Subcutaneous abdominal adipose tissue (tissue), 5 donors: ENCODE measurements around the gene TMC8.

Experiments
- H3K27ac ChIP-seq: one replicate; pipeline ENCODE4 v1.7.0; 2013; ENCODE audit warnings: low read depth, mild to moderate bottlenecking, inconsistent platforms, low read length, moderate library complexity
- H3K27me3 ChIP-seq, 5 donors: one replicate each; pipeline ENCODE4 v1.7.0; 2013; ENCODE audit warnings: low read length in 5 of 5, inconsistent platforms in 1 of 5; ENCODE audit not compliant: control insufficient read depth in 5 of 5, insufficient read depth in 4 of 5
- H3K36me3 ChIP-seq, 5 donors: one replicate each; pipeline ENCODE4 v1.7.0; 2013; ENCODE audit warnings: low read length in 5 of 5; ENCODE audit not compliant: control insufficient read depth in 5 of 5, insufficient read depth in 5 of 5
- H3K4me1 ChIP-seq, 5 donors: one replicate each; pipeline ENCODE4 v1.7.0; 2013; ENCODE audit warnings: low read length in 5 of 5, mild to moderate bottlenecking in 3 of 5, moderate library complexity in 1 of 5; ENCODE audit not compliant: control insufficient read depth in 5 of 5, insufficient read depth in 5 of 5
- H3K4me3 ChIP-seq, 5 donors: one replicate each; pipeline ENCODE4 v1.7.0; 2013; ENCODE audit warnings: low read length in 5 of 5, low read depth in 1 of 5
- H3K9ac ChIP-seq, 5 donors: one replicate each; pipeline ENCODE4 v1.7.0; 2013; ENCODE audit warnings: low read length in 5 of 5, mild to moderate bottlenecking in 4 of 5, moderate library complexity in 3 of 5
- H3K9me3 ChIP-seq, 5 donors: one replicate each; pipeline ENCODE4 v1.7.0; 2013; ENCODE audit warnings: low read length in 5 of 5; ENCODE audit not compliant: control insufficient read depth in 5 of 5
- donor health status: healthy.
- donor health status: healthy.
- donor health status: healthy.
- donor health status: healthy.
- donor health status: healthy.

TMC8 gene

GRCh38 chr17:78154903-78155811 is 24.6 kb downstream of the TMC8 start:
- H3K9me3 ChIP-seq: no peaks in the 10 kb centered on the region
- no peak overlapping the region for H3K9ac ChIP-seq
- H3K27me3 ChIP-seq: no peaks in the 10 kb centered on the region
- H3K27ac ChIP-seq: no peak overlapping the region
- H3K4me3 ChIP-seq: no peak overlapping the region
- peaks cover 0 to 19% (median 17%) of the 10 kb centered on the region in 5 donors for H3K4me1 ChIP-seq
- H3K36me3 ChIP-seq: no peaks in the 10 kb centered on the region

GRCh38 chr17:78159575-78160158 is 29.1 kb downstream of the TMC8 start:
- H3K27me3 ChIP-seq: no peaks in the 10 kb centered on the region
- H3K4me1 ChIP-seq: peaks cover 0 to 13% (median 8%) of the 10 kb centered on the region in 5 donors
- peak overlapping the region in 1 of 5 donors; percentile 35 for H3K4me3 ChIP-seq
- H3K9me3 ChIP-seq: no peaks in the 10 kb centered on the region
- no peak overlapping the region for H3K27ac ChIP-seq
- H3K36me3 ChIP-seq: no peaks in the 10 kb centered on the region
- no peak overlapping the region for H3K9ac ChIP-seq

- Histone ChIP-seq H3K27me3 (no peaks in the 10 kb centered on the region), H3K36me3 (no peaks in the 10 kb centered on the region), H3K4me3 (no peak overlapping the region), H3K9me3 (no peaks in the 10 kb centered on the region), H3K9ac (no peak overlapping the region), H3K27ac (no peak overlapping the region), H3K4me1 (peaks cover 0 to 17% (median 15%) of the 10 kb centered on the region in 5 donors)
Measured at GRCh38 chr17:78163881-78164747, 33.5 kb downstream of the TMC8 start.

- H3K4me1 ChIP-seq: peaks cover 0 to 18% (median 16%) of the 10 kb centered on the region in 5 donors
- no peak overlapping the region for H3K4me3 ChIP-seq
- H3K27me3 ChIP-seq: no peaks in the 10 kb centered on the region
- H3K36me3 ChIP-seq: no peaks in the 10 kb centered on the region
- no peak overlapping the region for H3K9ac ChIP-seq
- H3K27ac ChIP-seq: no peak overlapping the region
- no peaks in the 10 kb centered on the region for H3K9me3 ChIP-seq
Measured at GRCh38 chr17:78164748-78165607, 34.4 kb downstream of the TMC8 start.

DNA sequence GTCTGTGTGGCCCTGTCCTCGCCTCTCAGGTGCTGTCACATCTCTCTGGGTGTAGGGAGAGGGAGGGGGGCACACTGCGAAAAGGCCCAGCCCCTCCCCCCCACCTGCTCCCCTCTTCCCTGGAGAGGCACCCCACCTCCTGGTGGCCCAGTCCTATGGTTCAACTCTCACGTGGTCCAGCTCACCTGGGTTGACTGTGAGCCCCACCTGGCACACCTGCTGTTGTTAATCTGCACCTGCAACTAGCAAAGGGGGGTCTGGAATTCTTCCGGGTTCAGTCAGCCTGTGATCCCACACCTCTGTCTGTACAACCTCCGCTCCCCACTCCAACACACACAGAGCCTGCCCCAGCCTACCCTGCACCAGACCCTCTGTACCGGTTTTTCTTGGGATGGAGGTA is 35.8 kb downstream of the TMC8 start:
- no peak overlapping the region for H3K9ac ChIP-seq
- H3K27me3 ChIP-seq: no peaks in the 10 kb centered on the region
- H3K9me3 ChIP-seq: no peaks in the 10 kb centered on the region
- peaks cover 0 to 27% (median 18%) of the 10 kb centered on the region in 5 donors for H3K4me1 ChIP-seq
- no peak overlapping the region for H3K4me3 ChIP-seq
- H3K36me3 ChIP-seq: peaks cover 0 to 10% (median 5%) of the 10 kb centered on the region in 5 donors
- H3K27ac ChIP-seq: no peak overlapping the region

DNA sequence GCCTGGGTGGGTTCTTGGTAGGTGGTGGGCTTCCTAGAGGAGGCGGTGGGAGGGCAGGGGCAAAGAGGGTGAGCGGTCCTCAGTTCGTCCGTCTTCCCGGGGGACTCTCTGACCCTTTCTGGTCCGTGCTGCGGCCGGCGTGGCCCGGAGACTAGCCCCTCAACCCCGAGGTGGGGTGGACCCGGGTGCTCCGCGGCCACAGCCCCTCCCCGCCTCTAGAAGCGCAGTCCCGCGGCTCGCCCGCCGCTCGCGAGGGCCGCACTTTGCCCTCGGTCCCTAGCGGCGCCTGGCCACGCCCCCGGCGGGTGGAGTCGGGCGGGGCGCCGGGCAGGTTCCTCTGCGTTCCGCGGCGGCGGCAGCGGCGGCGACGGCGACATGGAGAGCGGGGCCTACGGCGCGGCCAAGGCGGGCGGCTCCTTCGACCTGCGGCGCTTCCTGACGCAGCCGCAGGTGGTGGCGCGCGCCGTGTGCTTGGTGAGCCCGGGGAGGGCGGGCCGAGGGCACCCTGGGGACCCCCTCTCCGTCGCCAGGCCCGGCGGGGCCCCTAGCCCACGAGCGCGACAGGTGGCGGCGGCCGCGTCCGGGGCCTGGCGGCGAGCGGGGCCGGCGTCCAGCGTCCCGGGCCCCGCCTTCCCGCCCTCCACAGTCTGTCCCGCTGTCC is 37.8 kb downstream of the TMC8 start, which contains the start of gene SYNGR2:
Gene SYNGR2 (plus strand): TSS at position 340 of the 661 bp plus-strand sequence. CDS start 36 bp downstream, at position 376.
- H3K27me3 ChIP-seq: no peaks in the 10 kb centered on the region
- no peak within 1 kb of the TSS for H3K27ac ChIP-seq
- H3K9ac ChIP-seq: peak within 1 kb of the TSS in 4 of 5 donors; percentile 68 to 82 (median 76)
- H3K4me3 ChIP-seq: peak within 1 kb of the TSS; percentile 59 to 70 (median 64)
- H3K36me3 ChIP-seq: peaks cover 0 to 24% (median 19%) of the 10 kb centered on the region in 5 donors
- H3K4me1 ChIP-seq: peaks cover 0 to 46% (median 28%) of the 10 kb centered on the region in 5 donors
- no peaks in the 10 kb centered on the region for H3K9me3 ChIP-seq

DNA sequence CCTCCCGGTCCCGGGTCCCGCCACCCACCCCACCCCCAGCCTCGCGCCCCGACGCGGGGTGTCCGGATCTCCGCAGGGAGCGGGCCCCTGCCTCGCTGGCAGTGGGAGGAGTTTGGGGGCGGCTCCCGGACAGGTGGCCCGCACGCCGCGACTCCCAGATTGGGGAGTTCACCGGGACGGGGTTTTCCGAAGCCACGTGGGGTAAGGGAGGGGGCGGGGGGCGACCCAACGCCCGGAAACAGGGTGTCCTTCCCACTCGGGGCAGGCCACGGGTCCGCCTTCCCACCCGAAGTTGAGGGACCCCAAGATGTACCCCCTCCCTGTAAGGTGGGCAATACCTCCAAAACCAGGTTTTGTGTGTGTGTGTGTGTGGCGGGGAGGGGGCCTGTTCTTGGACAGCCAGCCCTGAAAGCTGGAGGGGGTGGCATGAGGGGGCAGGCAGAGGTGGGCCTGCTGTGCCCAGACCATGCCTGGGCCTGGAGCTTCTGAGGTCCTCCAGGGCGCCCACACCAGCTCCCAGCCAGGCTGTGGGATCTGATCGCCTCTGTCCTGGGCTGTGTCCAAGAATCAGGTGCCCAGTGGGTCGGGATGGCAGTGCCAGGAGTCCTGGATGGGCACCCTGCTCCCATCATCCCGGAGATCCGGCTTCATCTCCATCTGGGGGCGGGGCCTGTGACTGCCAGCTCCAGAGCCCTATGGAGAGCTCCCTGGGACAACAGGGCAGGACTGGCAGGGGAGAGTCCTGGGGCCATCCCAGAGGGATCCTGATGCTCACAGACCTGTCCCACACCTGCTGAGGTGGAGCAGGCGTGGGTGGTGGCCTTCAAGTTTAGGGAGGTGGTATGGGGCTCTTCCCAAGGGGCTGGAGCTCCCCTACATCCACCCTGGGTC is 38.6 kb downstream of the TMC8 start:
- Histone ChIP-seq H3K27ac (no peak overlapping the region), H3K4me1 (peaks cover under 1 to 54% (median 35%) of the 10 kb centered on the region in 5 donors), H3K4me3 (peak overlapping the region; percentile 40 to 70 (median 64)), H3K36me3 (peaks cover 0 to 25% (median 19%) of the 10 kb centered on the region in 5 donors), H3K9me3 (no peaks in the 10 kb centered on the region), H3K27me3 (no peaks in the 10 kb centered on the region), H3K9ac (peak overlapping the region in 4 of 5 donors; percentile 66 to 74 (median 71))
